GM19467 (cell line): ENCODE measurements around the gene CDCA3.
"Not testable (repeated sequence)": the region's sequence is repeated elsewhere in the genome, so short reads cannot be mapped to it uniquely, and the experiment has no call there.

ENCODE experiments used
- ATAC-seq: cut with Tn5 transposase; IDR thresholded peaks from one replicate; pipeline ENCODE4 v1.9.1; 2021; ENCODE audit warnings: mild to moderate bottlenecking, moderate library complexity; ENCODE audit not compliant: unreplicated experiment

CDCA3 gene

GRCh38 chr12:6873094-6874014 is 22.3 kb upstream of the CDCA3 start, which contains the start of gene SPSB2:
Gene SPSB2 (minus strand): TSS chr12:6873303. CDS start chr12:6872901, 402 bp downstream.
- peak; percentile 71 for ATAC-seq

GRCh38 chr12:6872073-6873048 is 21.3 kb upstream of the CDCA3 start:
- no peak for ATAC-seq

- ATAC-seq, result no peak
These were observed 20.2 kb upstream of the CDCA3 start for GRCh38 chr12:6871052-6871957.

- not testable (repeated sequence) for ATAC-seq
These were observed 19.2 kb upstream of the CDCA3 start for GRCh38 chr12:6870304-6870703.

- no peak for ATAC-seq
These were observed 18.2 kb upstream of the CDCA3 start for GRCh38 chr12:6869049-6870021.

- no peak for ATAC-seq
These were observed 17.3 kb upstream of the CDCA3 start for GRCh38 chr12:6868211-6869048.

GRCh38 chr12:6867413-6868210 is 16.5 kb upstream of the CDCA3 start, which contains the start of gene TPI1:
Gene TPI1 (plus strand): TSS chr12:6867531. CDS start chr12:6867567, 36 bp downstream.
- ATAC-seq, result peak; percentile 46

GRCh38 chr12:6866920-6867412 is 15.9 kb upstream of the CDCA3 start:
- ATAC-seq, result peak; percentile 2

GRCh38 chr12:6866163-6866919 is 15.3 kb upstream of the CDCA3 start:
- ATAC-seq, result no peak

GRCh38 chr12:6865307-6865706 is 14.2 kb upstream of the CDCA3 start:
- not testable (repeated sequence) for ATAC-seq

GRCh38 chr12:6863586-6864321 is 12.7 kb upstream of the CDCA3 start:
- ATAC-seq, result no peak

GRCh38 chr12:6863033-6863432 is 11.9 kb upstream of the CDCA3 start:
- no peak for ATAC-seq

GRCh38 chr12:6861391-6861790 is 10.3 kb upstream of the CDCA3 start:
- no peak for ATAC-seq

- no peak for ATAC-seq
These were observed 9.9 kb upstream of the CDCA3 start for GRCh38 chr12:6860942-6861341.

- no peak for ATAC-seq
These were observed 9.0 kb upstream of the CDCA3 start for GRCh38 chr12:6860116-6860515.

GRCh38 chr12:6858799-6859198 is 7.7 kb upstream of the CDCA3 start:
- ATAC-seq, result no peak
